H54 (cell line): Measurements from ENCODE around the gene CTNNA1.

Source experiments
- DNase-seq: peaks from one replicate; pipeline ENCODE4 v3.0.0; 2011; ENCODE audit warnings: low spot score, mixed read lengths; ENCODE audit not compliant: insufficient read length
- FAIRE-seq: peaks from 3 replicates; lab custom pipeline; 2011; peaks lifted over from hg19 to GRCh38; lab: Jason Lieb, UNC
- POLR2A ChIP-seq: IDR thresholded peaks from 2 replicates; pipeline ENCODE4 v1.6.1; 2011; ENCODE audit warnings: low read depth, mild to moderate bottlenecking, low read length

Gene CTNNA1

GRCh38 chr5:138932171-138932810, 179.1 kb downstream of the CTNNA1 start:
- FAIRE-seq (no peak), DNase-seq (no peak)
- no peak for TF ChIP-seq POLR2A

- FAIRE-seq, result no peak
Measured at GRCh38 chr5:138933522-138934290, 180.5 kb downstream of the CTNNA1 start.

GRCh38 chr5:138934971-138935370, 181.7 kb downstream of the CTNNA1 start:
- DNase-seq (no peak), FAIRE-seq (no peak)
- TF ChIP-seq POLR2A, result no peak

More at GRCh38 chr5:138933522-138934290, 180.5 kb downstream of the CTNNA1 start:
- TF ChIP-seq POLR2A, result no peak
- no peak for DNase-seq

GRCh38 chr5:138935466-138935865, 182.2 kb downstream of the CTNNA1 start:
- TF ChIP-seq POLR2A, result no peak
- no peak for FAIRE-seq
- DNase-seq, result no peak

- TF ChIP-seq POLR2A, result no peak
- no peak for FAIRE-seq
- DNase-seq, result no peak
Measured at GRCh38 chr5:138936225-138936967, 183.2 kb downstream of the CTNNA1 start.

GRCh38 chr5:138936968-138937345, 183.7 kb downstream of the CTNNA1 start:
- TF ChIP-seq POLR2A, result no peak
- DNase-seq (no peak), FAIRE-seq (no peak)

GRCh38 chr5:138937392-138938387, 184.5 kb downstream of the CTNNA1 start:
- TF ChIP-seq POLR2A, result no peak

GRCh38 chr5:138938526-138938925, 185.3 kb downstream of the CTNNA1 start:
- DNase-seq (no peak), FAIRE-seq (no peak)
- TF ChIP-seq POLR2A, result no peak

More at GRCh38 chr5:138937392-138938387, 184.5 kb downstream of the CTNNA1 start:
- no peak for FAIRE-seq
- DNase-seq, result no peak

- TF ChIP-seq POLR2A, result no peak
- FAIRE-seq (no peak), DNase-seq (no peak)
Measured at GRCh38 chr5:138942066-138942465, 188.8 kb downstream of the CTNNA1 start.

GRCh38 chr5:138942861-138943260, 189.6 kb downstream of the CTNNA1 start:
- no peak for TF ChIP-seq POLR2A
- DNase-seq (no peak), FAIRE-seq (no peak)

GRCh38 chr5:138943599-138944173, 190.5 kb downstream of the CTNNA1 start:
- DNase-seq (no peak), FAIRE-seq (no peak)
- TF ChIP-seq POLR2A, result no peak

- no peak for FAIRE-seq
- no peak for DNase-seq
- TF ChIP-seq POLR2A, result no peak
Measured at GRCh38 chr5:138944527-138945322, 191.5 kb downstream of the CTNNA1 start.
